Spleen (tissue), 11 donors: ENCODE measurements around the gene LRP1B. TPM values are rescaled to one million over a fixed set of nuclear protein-coding genes. Genes with fewer than 3 reads are reported as not detected.
"Not testable (repeated sequence)": the region's sequence is repeated elsewhere in the genome, so short reads cannot be mapped to it uniquely, and the experiment has no call there.

Experiments
- DNase-seq: peaks from one replicate; pipeline ENCODE4 v3.0.0-alpha.2; 2020
- H3K27ac ChIP-seq, 8 donors: fragments of 200-600 bp; sonication (generic) in 7 of 8; 1 replicate in 4 of 8; 2 replicates in 4 of 8; pipeline versions ENCODE4 v1.5.0 to v1.8.0; 2016 to 2021; ENCODE audit warnings: inconsistent platforms in 4 of 8, mild to moderate bottlenecking in 4 of 8, moderate library complexity in 1 of 8
- H3K27me3 ChIP-seq, 7 donors: fragments of 200-600 bp; sonication (generic) in 6 of 7; replicated peaks in 1 of 7; 1 replicate in 4 of 7; 2 replicates in 3 of 7; pipeline versions ENCODE4 v1.5.0 to v1.8.0; 2016 to 2021; ENCODE audit warnings: inconsistent platforms in 3 of 7, mild to moderate bottlenecking in 1 of 7
- H3K36me3 ChIP-seq, 6 donors: fragments of 200-600 bp; sonication (generic) in 5 of 6; 1 replicate in 4 of 6; 2 replicates in 2 of 6; pipeline versions ENCODE4 v1.5.0 to v1.8.0; 2016 to 2021; ENCODE audit warnings: inconsistent platforms in 2 of 6
- H3K4me1 ChIP-seq, 6 donors: fragments of 200-600 bp; sonication (generic) in 5 of 6; 1 replicate in 3 of 6; 2 replicates in 3 of 6; pipeline versions ENCODE4 v1.5.0 to v1.8.0; 2016 to 2021; ENCODE audit warnings: inconsistent platforms in 3 of 6
- H3K4me3 ChIP-seq, 8 donors: fragments of 200-600 bp; sonication (generic) in 7 of 8; 1 replicate in 4 of 8; 2 replicates in 4 of 8; pipeline versions ENCODE4 v1.5.0 to v1.8.0; 2016 to 2021; ENCODE audit warnings: inconsistent platforms in 4 of 8, mild to moderate bottlenecking in 4 of 8, moderate library complexity in 2 of 8
- H3K9me3 ChIP-seq, 8 donors: fragments of 200-600 bp; sonication (generic) in 7 of 8; 1 replicate in 4 of 8; 2 replicates in 4 of 8; pipeline versions ENCODE4 v1.5.0 to v1.8.0; 2016 to 2021; ENCODE audit warnings: inconsistent platforms in 4 of 8
- POLR2A ChIP-seq, 3 donors: fragments of 450-650 bp; IDR thresholded peaks; one replicate each; pipeline ENCODE4 v1.5.1; 2017; ENCODE audit warnings: antibody characterized with exemption in 3 of 3, mild to moderate bottlenecking in 1 of 3
- POLR2AphosphoS5 ChIP-seq, 3 donors: sonication (generic); formaldehyde crosslinking; IDR thresholded peaks; one replicate each; pipeline ENCODE4 v1.5.1; 2017; ENCODE audit warnings: antibody characterized with exemption in 3 of 3
- WGBS, 5 donors: extraction: QIAGEN DNeasy Blood & Tissue Kit in 3 of 5; methylation state at CpG; one replicate each; pipeline versions ENCODE4 v1.1.5 to v1.1.7; 2013 to 2018; 5-methylcytosine and 5-hydroxymethylcytosine counted together
- intact Hi-C: fragments of 100-400 bp; cut with DNase I; formaldehyde crosslinking; loops from one replicate; pipeline ENCODE4 v1.15.0; 2023; ENCODE audit warnings: low total_unique reads
- polyA plus RNA-seq, 3 donors: library from polyadenylated mRNA; stranded (reverse); fragments of 200-250 nt; gene quantifications; one replicate each; pipeline ENCODE4 v1.2.1, GENCODE V29; 2013
- total RNA-seq, 7 donors: library from RNA; depleted of rRNA in 3 of 7; stranded (reverse); fragments of >200 nt in 3 of 7; fragmentation: NEBNext Ultra II Directional in 4 of 7; extraction: Animal tissue kit (Norgen Biotek cat#: 25700) in 4 of 7; gene quantifications; one replicate each; pipeline versions ENCODE4 v1.1.0 to v1.2.1, GENCODE V29; 2016 to 2021
- TF ChIP-seq, protein P1 (sequence below), 11 experiments: fragments of 200-600 bp in 7 of 11; fragments of 450-650 bp in 4 of 11; sonication (generic) in 4 of 11; IDR thresholded peaks in 8 of 11; conservative IDR thresholded peaks in 3 of 11; 1 replicate in 7 of 11; 2 replicates in 4 of 11; pipeline versions ENCODE4 v1.4.0 to v1.8.0; 2016 to 2021; ENCODE audit warnings: antibody characterized with exemption in 11 of 11, inconsistent platforms in 4 of 11, mild to moderate bottlenecking in 1 of 11
- donor health status: healthy with polysubstance abuse.
- donor health status: DM: no; HTN: no; CAD: no; lungs with moderate emphysema.
- donor health status: DM: no; HTN: no; CAD: no.
- donor health status: Bipolar disorder and iron deficiency.
- donor health status: healthy.
- donor health status: DM: no; HTN: no; CAD: no.
- donor health status: DM: yes; HTN: yes; CAD: no.

The LRP1B gene
- total and polyA plus RNA-seq, 10 donors = 0.02 to 0.85 (median 0.08) TPM; not detected in 2

- Histone ChIP-seq H3K27ac (no peak overlapping the region), H3K4me3 (no peak overlapping the region), H3K27me3 (no peaks in the 10 kb centered on the region), H3K36me3 (no peaks in the 10 kb centered on the region), H3K4me1 (no peaks in the 10 kb centered on the region), H3K9me3 (no peaks in the 10 kb centered on the region)
- WGBS, 5 donors = 62 to 80% (median 69%) methylated on average over 3 of the region's 3 CpGs
- DNase-seq = no peak
- TF ChIP-seq, protein P1, sequence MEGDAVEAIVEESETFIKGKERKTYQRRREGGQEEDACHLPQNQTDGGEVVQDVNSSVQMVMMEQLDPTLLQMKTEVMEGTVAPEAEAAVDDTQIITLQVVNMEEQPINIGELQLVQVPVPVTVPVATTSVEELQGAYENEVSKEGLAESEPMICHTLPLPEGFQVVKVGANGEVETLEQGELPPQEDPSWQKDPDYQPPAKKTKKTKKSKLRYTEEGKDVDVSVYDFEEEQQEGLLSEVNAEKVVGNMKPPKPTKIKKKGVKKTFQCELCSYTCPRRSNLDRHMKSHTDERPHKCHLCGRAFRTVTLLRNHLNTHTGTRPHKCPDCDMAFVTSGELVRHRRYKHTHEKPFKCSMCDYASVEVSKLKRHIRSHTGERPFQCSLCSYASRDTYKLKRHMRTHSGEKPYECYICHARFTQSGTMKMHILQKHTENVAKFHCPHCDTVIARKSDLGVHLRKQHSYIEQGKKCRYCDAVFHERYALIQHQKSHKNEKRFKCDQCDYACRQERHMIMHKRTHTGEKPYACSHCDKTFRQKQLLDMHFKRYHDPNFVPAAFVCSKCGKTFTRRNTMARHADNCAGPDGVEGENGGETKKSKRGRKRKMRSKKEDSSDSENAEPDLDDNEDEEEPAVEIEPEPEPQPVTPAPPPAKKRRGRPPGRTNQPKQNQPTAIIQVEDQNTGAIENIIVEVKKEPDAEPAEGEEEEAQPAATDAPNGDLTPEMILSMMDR (IDR thresholded peaks at IDR 0.05 in 8 of 11, conservative IDR thresholded peaks at IDR 0.05 in 3 of 11) = no peak
- no peak for TF ChIP-seq POLR2A (IDR thresholded peaks at IDR 0.05)
- no peak for TF ChIP-seq POLR2AphosphoS5 (IDR thresholded peaks at IDR 0.05)
- intact Hi-C loops = no loop called here
Observed at GRCh38 chr2:142097711-142098110, 33.1 kb downstream of the LRP1B start.

- H3K27ac ChIP-seq = no peak overlapping the region
- DNase-seq = no peak
- H3K27me3 ChIP-seq = no peaks in the 10 kb centered on the region
- no peaks in the 10 kb centered on the region for H3K4me1 ChIP-seq
- H3K4me3 ChIP-seq = no peak overlapping the region
- no peaks in the 10 kb centered on the region for H3K36me3 ChIP-seq
- 92 to 100% (median 95%) methylated on average over 2 of the region's 2 CpGs for WGBS, 5 donors
- TF ChIP-seq, protein P1 (IDR thresholded peaks at IDR 0.05 in 8 of 11, conservative IDR thresholded peaks at IDR 0.05 in 3 of 11) = no peak
- TF ChIP-seq POLR2A (IDR thresholded peaks at IDR 0.05) (no peak), POLR2AphosphoS5 (IDR thresholded peaks at IDR 0.05) (no peak)
- intact Hi-C loops = no loop called here
- H3K9me3 ChIP-seq = no peaks in the 10 kb centered on the region
Observed at GRCh38 chr2:142095647-142096046, 35.2 kb downstream of the LRP1B start.

DNA sequence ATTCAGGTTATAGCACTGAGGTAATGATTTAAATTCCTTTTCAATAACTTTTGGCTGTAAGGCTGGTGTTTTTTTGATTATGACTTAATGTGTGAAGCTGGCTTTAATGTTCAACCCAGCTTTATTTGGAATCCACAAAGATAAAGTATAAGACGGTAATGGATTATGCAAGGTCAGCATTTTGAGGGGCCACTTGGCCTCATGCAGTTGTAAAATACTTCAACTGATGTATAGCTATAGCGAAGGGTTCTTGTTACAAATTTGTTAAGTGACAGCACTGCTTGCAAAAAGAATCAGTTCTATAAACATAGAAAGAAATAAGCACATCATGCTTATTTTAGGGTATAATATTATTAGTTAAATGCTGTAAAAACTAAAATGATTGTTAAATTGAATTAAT lies 36.6 kb downstream of the LRP1B start:
- Histone ChIP-seq H3K27ac (no peak overlapping the region), H3K4me3 (no peak overlapping the region), H3K36me3 (no peaks in the 10 kb centered on the region), H3K4me1 (no peaks in the 10 kb centered on the region), H3K27me3 (no peaks in the 10 kb centered on the region), H3K9me3 (no peaks in the 10 kb centered on the region)
- 76 to 88% (median 85%) methylated on average over 2 of the region's 2 CpGs for WGBS, 5 donors
- intact Hi-C loops = no loop called here
- no peak for DNase-seq
- TF ChIP-seq, protein P1 (IDR thresholded peaks at IDR 0.05 in 8 of 11, conservative IDR thresholded peaks at IDR 0.05 in 3 of 11) = no peak
- TF ChIP-seq POLR2A (IDR thresholded peaks at IDR 0.05) = no peak
- TF ChIP-seq POLR2AphosphoS5 (IDR thresholded peaks at IDR 0.05) = no peak

DNA sequence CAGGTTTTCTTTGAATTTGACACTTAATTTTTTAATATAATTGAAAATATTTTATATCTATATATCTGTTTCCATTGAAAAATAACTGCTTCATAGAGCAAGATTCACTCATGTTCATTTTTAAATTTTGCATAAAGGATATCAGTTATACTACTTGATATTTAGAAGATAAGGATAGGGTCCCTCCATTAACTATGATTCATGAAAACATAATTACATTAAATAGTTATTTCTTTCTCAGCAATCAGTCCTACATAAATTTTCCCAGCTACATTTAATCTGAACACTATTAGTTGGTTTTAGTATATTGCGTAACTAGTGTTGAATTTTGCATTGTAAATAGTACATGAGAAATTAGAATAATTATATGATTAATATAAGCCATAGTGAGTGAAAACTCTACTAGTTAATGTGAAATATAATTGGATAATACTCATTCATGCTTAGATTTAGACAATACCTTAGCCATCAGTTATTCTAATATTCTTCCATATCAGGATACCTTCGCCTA lies 42.7 kb downstream of the LRP1B start:
- intact Hi-C loops = no loop called here
- Histone ChIP-seq H3K4me3 (no peak overlapping the region), H3K27ac (no peak overlapping the region), H3K9me3 (no peaks in the 10 kb centered on the region), H3K27me3 (no peaks in the 10 kb centered on the region), H3K36me3 (no peaks in the 10 kb centered on the region), H3K4me1 (no peaks in the 10 kb centered on the region)
- 90 to 93% (median 92%) methylated on average over 2 of the region's 2 CpGs for WGBS, 5 donors
- DNase-seq = no peak
- TF ChIP-seq, protein P1 (IDR thresholded peaks at IDR 0.05 in 8 of 11, conservative IDR thresholded peaks at IDR 0.05 in 3 of 11) = no peak
- TF ChIP-seq POLR2AphosphoS5 (IDR thresholded peaks at IDR 0.05) (no peak), POLR2A (IDR thresholded peaks at IDR 0.05) (no peak)

DNA sequence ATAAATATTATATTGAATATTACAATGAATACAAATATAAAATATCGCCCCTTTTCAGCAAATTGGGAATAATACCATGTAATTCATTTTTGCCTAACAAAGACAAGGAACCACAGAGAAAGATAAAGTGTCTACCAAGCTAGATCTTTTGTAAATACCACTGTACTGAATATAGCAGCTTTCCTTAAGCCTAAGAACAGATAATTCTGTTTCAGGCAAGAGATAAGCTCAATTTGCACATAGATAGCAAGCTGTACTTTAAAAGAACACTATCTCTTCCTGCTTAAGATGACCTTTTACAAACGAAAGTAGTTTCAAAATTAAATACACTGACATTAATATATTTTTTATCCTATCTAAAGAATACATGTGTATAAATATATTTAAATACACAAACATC lies 43.2 kb downstream of the LRP1B start:
- WGBS, 5 donors = 50 to 72% (median 62%) methylated on average over 2 of the region's 2 CpGs
- H3K4me3 ChIP-seq, H3K9me3 ChIP-seq, H3K27me3 ChIP-seq, DNase-seq, H3K4me1 ChIP-seq, H3K36me3 ChIP-seq, H3K27ac ChIP-seq, intact Hi-C loops: not testable (repeated sequence)
